GM19452 (cell line): ENCODE measurements around the gene PRAC2.

Experiments
- ATAC-seq: cut with Tn5 transposase; IDR thresholded peaks from one replicate; pipeline ENCODE4 v1.9.1; 2021; ENCODE audit not compliant: unreplicated experiment

Gene PRAC2

GRCh38 chr17:48720266-48721008, 2.5 kb upstream of the PRAC2 start:
- no peak for ATAC-seq

- no peak for ATAC-seq
Measured at GRCh38 chr17:48721009-48721402, 2.0 kb upstream of the PRAC2 start.

GRCh38 chr17:48722201-48722907, 631 bp upstream of the PRAC2 start, which contains the start of gene PRAC1:
TSS of gene PRAC1 (minus strand) at chr17:48722518. CDS start at chr17:48722392, 126 bp downstream.
- ATAC-seq: no peak

- no peak for ATAC-seq
Measured at GRCh38 chr17:48723423-48724250, 652 bp downstream of the PRAC2 start.

- ATAC-seq: no peak
Measured at GRCh38 chr17:48724251-48725003, 1.4 kb downstream of the PRAC2 start.

GRCh38 chr17:48725004-48725287, 2.0 kb downstream of the PRAC2 start:
- no peak for ATAC-seq

- ATAC-seq: no peak
Measured at GRCh38 chr17:48725288-48726064, 2.5 kb downstream of the PRAC2 start.

GRCh38 chr17:48726114-48726915, 3.3 kb downstream of the PRAC2 start:
- ATAC-seq: no peak

GRCh38 chr17:48726916-48727286, 3.9 kb downstream of the PRAC2 start:
- ATAC-seq: no peak

- ATAC-seq: no peak
Measured at GRCh38 chr17:48727415-48728175, 4.6 kb downstream of the PRAC2 start.

GRCh38 chr17:48728232-48729231, 5.5 kb downstream of the PRAC2 start, which contains the start of gene HOXB13:
TSS of gene HOXB13 (minus strand) at chr17:48728750. CDS start at chr17:48728593, 157 bp downstream.
- no peak for ATAC-seq

GRCh38 chr17:48729335-48730239, 6.6 kb downstream of the PRAC2 start:
- ATAC-seq: no peak

- no peak for ATAC-seq
Measured at GRCh38 chr17:48730240-48730550, 7.2 kb downstream of the PRAC2 start.

GRCh38 chr17:48731355-48731754, 8.4 kb downstream of the PRAC2 start:
- no peak for ATAC-seq

GRCh38 chr17:48732688-48733629, 10.0 kb downstream of the PRAC2 start:
- ATAC-seq: no peak
